ENCODE measurements around the gene CACNA2D2.

The CACNA2D2 gene

GRCh38 chr3:50430950-50431435, 72.4 kb downstream of the CACNA2D2 start:
- no peak for DNase-seq (ENCODE audit: low read depth in 1 of 2, low spot score in 1 of 2)

GRCh38 chr3:50430191-50430590, 73.2 kb downstream of the CACNA2D2 start:
- DNase-seq (ENCODE audit: low read depth in 1 of 2, low spot score in 1 of 2): no peak

- no peak for DNase-seq (ENCODE audit: low read depth in 1 of 2, low spot score in 1 of 2)
Observed at GRCh38 chr3:50428007-50428633, 75.3 kb downstream of the CACNA2D2 start.

- DNase-seq (ENCODE audit: low read depth in 1 of 2, low spot score in 1 of 2): no peak
Observed at GRCh38 chr3:50427217-50427616, 76.2 kb downstream of the CACNA2D2 start.

GRCh38 chr3:50425911-50426310, 77.5 kb downstream of the CACNA2D2 start:
- DNase-seq (ENCODE audit: low read depth in 1 of 2, low spot score in 1 of 2): no peak

GRCh38 chr3:50423543-50423942, 79.9 kb downstream of the CACNA2D2 start:
- DNase-seq (ENCODE audit: low read depth in 1 of 2, low spot score in 1 of 2): no peak

GRCh38 chr3:50422153-50422552, 81.3 kb downstream of the CACNA2D2 start:
- DNase-seq (ENCODE audit: low read depth in 1 of 2, low spot score in 1 of 2): no peak

- no peak for DNase-seq (ENCODE audit: low read depth in 1 of 2, low spot score in 1 of 2)
Observed at GRCh38 chr3:50419595-50420370, 83.7 kb downstream of the CACNA2D2 start.

- DNase-seq (ENCODE audit: low read depth in 1 of 2, low spot score in 1 of 2): no peak
Observed at GRCh38 chr3:50418850-50419249, 84.6 kb downstream of the CACNA2D2 start.

- DNase-seq (ENCODE audit: low read depth in 1 of 2, low spot score in 1 of 2): no peak
Observed at GRCh38 chr3:50417637-50418033, 85.8 kb downstream of the CACNA2D2 start.

GRCh38 chr3:50416736-50417636, 86.4 kb downstream of the CACNA2D2 start:
- no peak for DNase-seq (ENCODE audit: low read depth in 1 of 2, low spot score in 1 of 2)

- no peak for DNase-seq (ENCODE audit: low read depth in 1 of 2, low spot score in 1 of 2)
Observed at GRCh38 chr3:50415816-50416215, 87.6 kb downstream of the CACNA2D2 start.

- no peak for DNase-seq (ENCODE audit: low read depth in 1 of 2, low spot score in 1 of 2)
Observed at GRCh38 chr3:50415061-50415460, 88.4 kb downstream of the CACNA2D2 start.

GRCh38 chr3:50414616-50415015, 88.8 kb downstream of the CACNA2D2 start:
- DNase-seq (ENCODE audit: low read depth in 1 of 2, low spot score in 1 of 2): no peak

GRCh38 chr3:50412231-50412754, 91.1 kb downstream of the CACNA2D2 start:
- no peak for DNase-seq (ENCODE audit: low read depth in 1 of 2, low spot score in 1 of 2)

GRCh38 chr3:50411229-50411628, 92.2 kb downstream of the CACNA2D2 start:
- no peak for DNase-seq (ENCODE audit: low read depth in 1 of 2, low spot score in 1 of 2)

GRCh38 chr3:50410608-50411139, 92.8 kb downstream of the CACNA2D2 start:
- no peak for DNase-seq (ENCODE audit: low read depth in 1 of 2, low spot score in 1 of 2)

GRCh38 chr3:50410185-50410584, 93.2 kb downstream of the CACNA2D2 start:
- DNase-seq (ENCODE audit: low read depth in 1 of 2, low spot score in 1 of 2): no peak

- DNase-seq (ENCODE audit: low read depth in 1 of 2, low spot score in 1 of 2): no peak
Observed at GRCh38 chr3:50408443-50408944, 94.9 kb downstream of the CACNA2D2 start.

GRCh38 chr3:50406487-50406886, 96.9 kb downstream of the CACNA2D2 start:
- DNase-seq (ENCODE audit: low read depth in 1 of 2, low spot score in 1 of 2): no peak

GRCh38 chr3:50405249-50405648, 98.2 kb downstream of the CACNA2D2 start:
- DNase-seq (ENCODE audit: low read depth in 1 of 2, low spot score in 1 of 2): no peak

Data from activated T-helper 1 cell treated with anti-CD3 and anti-CD28 coated beads, Interleukin-2, amount 50 U/mL, for 16 hours (primary cell).